GM10248 (cell line): Measurements from ENCODE around the gene TNK2.

Source experiments
- CTCF ChIA-PET: fragments of 300-600 bp; sonication (Branson Sonifier 250); formaldehyde crosslinking; extraction: SDS; loops from one replicate; lab custom pipeline; 2021; ENCODE audit warnings: antibody characterized with exemption; lab: Yijun Ruan, JAX
- POLR2A ChIA-PET: fragments of 350-650 bp; sonication (Branson Sonifier 250); formaldehyde crosslinking; extraction: SDS; loops from one replicate; lab custom pipeline; 2020; ENCODE audit warnings: antibody characterized with exemption; lab: Yijun Ruan, JAX
- DNase-seq: peaks from one replicate; pipeline ENCODE4 v3.0.0; 2012; ENCODE audit errors: extremely low spot score
- TF ChIP-seq, protein P1 (sequence below): IDR thresholded peaks from 2 replicates; pipeline ENCODE4 v1.5.1; 2012; ENCODE audit warnings: mild to moderate bottlenecking, low read depth; ENCODE audit errors: extremely low read depth, missing control alignments, control extremely low read depth

The TNK2 gene

DNA sequence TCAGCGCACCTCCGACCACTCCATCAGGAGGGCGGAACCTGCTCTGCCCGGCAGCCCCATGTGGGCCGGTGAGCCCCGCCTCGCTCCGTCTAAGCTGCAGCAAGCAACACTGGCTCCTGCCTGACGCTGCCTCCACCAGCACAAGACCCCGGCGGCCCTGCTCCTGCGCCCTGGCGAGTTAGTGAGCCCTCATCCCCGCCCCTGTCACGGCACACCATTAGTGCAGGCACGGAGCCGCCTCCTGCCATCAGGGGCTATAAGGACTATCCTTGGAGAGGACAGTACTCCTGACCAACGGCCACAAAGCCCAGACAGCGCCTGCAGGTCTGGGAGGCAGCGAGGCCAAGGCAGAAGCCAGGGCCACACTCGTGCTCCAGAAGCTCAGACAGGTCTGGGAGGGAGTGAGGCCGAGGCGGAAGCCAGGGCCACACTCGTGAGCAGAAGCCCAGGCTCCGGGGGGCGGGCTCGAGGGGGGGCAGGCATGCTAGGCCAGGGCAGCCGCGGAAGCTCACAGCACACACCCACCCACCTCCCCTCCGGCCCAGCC lies 39.4 kb downstream of the TNK2 start:
- DNase-seq, result no peak
- CTCF ChIA-PET, result interaction anchor here (1.5 kb wide), 1 partner anchor 45 kb away, joined by 3 read pairs; no protein-coding TSS in a partner anchor
- POLR2A ChIA-PET, result no interaction called here
- TF ChIP-seq, protein P1, sequence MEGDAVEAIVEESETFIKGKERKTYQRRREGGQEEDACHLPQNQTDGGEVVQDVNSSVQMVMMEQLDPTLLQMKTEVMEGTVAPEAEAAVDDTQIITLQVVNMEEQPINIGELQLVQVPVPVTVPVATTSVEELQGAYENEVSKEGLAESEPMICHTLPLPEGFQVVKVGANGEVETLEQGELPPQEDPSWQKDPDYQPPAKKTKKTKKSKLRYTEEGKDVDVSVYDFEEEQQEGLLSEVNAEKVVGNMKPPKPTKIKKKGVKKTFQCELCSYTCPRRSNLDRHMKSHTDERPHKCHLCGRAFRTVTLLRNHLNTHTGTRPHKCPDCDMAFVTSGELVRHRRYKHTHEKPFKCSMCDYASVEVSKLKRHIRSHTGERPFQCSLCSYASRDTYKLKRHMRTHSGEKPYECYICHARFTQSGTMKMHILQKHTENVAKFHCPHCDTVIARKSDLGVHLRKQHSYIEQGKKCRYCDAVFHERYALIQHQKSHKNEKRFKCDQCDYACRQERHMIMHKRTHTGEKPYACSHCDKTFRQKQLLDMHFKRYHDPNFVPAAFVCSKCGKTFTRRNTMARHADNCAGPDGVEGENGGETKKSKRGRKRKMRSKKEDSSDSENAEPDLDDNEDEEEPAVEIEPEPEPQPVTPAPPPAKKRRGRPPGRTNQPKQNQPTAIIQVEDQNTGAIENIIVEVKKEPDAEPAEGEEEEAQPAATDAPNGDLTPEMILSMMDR, result no peak

- POLR2A ChIA-PET, result no interaction called here
- no peak for DNase-seq
- CTCF ChIA-PET, result no interaction called here
- TF ChIP-seq, protein P1, result no peak
Measured at GRCh38 chr3:195868336-195868865, 40.0 kb downstream of the TNK2 start.

GRCh38 chr3:195867631-195868335 lies 40.6 kb downstream of the TNK2 start:
- ChIA-PET CTCF (interaction anchor here (0.6 to 0.8 kb wide), 2 partner anchors 8 to 17 kb away, joined by 3 read pairs; no protein-coding TSS in a partner anchor), POLR2A (no interaction called here)
- no peak for DNase-seq
- TF ChIP-seq, protein P1, result no peak

- POLR2A ChIA-PET, result no interaction called here
- TF ChIP-seq, protein P1, result no peak
- no peak for DNase-seq
- CTCF ChIA-PET, result interaction anchor here (0.8 to 1.1 kb wide), 2 partner anchors 7 to 47 kb away, joined by 3 read pairs; no protein-coding TSS in a partner anchor
Measured at GRCh38 chr3:195866686-195867511, 41.5 kb downstream of the TNK2 start.

DNA sequence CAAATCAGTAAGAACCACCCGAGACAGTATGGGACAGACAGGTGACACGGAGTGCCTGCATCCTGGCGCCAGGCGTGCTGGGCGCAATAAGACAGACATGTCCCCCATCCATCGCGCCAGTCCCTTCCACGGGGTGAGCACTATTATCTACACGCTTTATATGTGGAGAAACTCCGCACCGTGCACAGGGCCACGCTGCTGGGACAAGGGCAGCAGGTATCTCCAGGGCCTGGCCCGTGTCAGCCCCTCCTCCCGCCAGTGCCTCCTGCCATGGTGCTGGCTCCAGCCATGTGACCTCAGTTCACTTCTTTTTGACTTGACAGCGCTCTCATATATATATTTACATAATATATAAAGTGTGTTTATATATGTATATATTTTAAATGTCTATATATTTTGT lies 42.6 kb downstream of the TNK2 start:
- TF ChIP-seq, protein P1, result no peak
- ChIA-PET CTCF (interaction anchor here (1.1 kb wide), 1 partner anchor 48 kb away, joined by 3 read pairs; no protein-coding TSS in a partner anchor), POLR2A (no interaction called here)
- no peak for DNase-seq
